Stimulated activated CD8-positive, alpha-beta memory T cell treated with anti-CD3 and anti-CD28 coated beads, Interleukin-2, amount 100 ng/mL, for 1 hour (primary cell): ENCODE results near the gene CDK16.

Source experiments
- DNase-seq, 2 donors: peaks; one replicate each; pipeline ENCODE4 v3.0.0-alpha.2; 2020; ENCODE audit warnings: low read depth in 2 of 2

CDK16 gene

GRCh38 chrX:47186096-47186740 is 32.3 kb upstream of the CDK16 start:
- DNase-seq = no peak

GRCh38 chrX:47187106-47187677 is 31.3 kb upstream of the CDK16 start:
- DNase-seq = no peak

GRCh38 chrX:47189906-47190305 is 28.6 kb upstream of the CDK16 start:
- DNase-seq = no peak

- DNase-seq = peak; percentile 48 to 59
These were observed 27.8 kb upstream of the CDK16 start for GRCh38 chrX:47190445-47191269.

GRCh38 chrX:47191331-47191730 is 27.1 kb upstream of the CDK16 start:
- DNase-seq = peak in 1 of 2 donors; percentile 12

GRCh38 chrX:47191806-47192401 is 26.6 kb upstream of the CDK16 start:
- no peak for DNase-seq

- DNase-seq = peak; percentile 85 to 96
These were observed 24.8 kb upstream of the CDK16 start, which contains the start of gene UBA1 for GRCh38 chrX:47193475-47194193. Gene UBA1 (plus strand): TSS chrX:47193829. CDS start chrX:47198803, 4,974 bp downstream.

GRCh38 chrX:47194194-47194787 is 24.2 kb upstream of the CDK16 start:
- DNase-seq = no peak

- DNase-seq = no peak
These were observed 22.4 kb upstream of the CDK16 start for GRCh38 chrX:47196098-47196497.

- no peak for DNase-seq
These were observed 21.0 kb upstream of the CDK16 start for GRCh38 chrX:47197526-47197925.

GRCh38 chrX:47198026-47198686 is 20.3 kb upstream of the CDK16 start:
- DNase-seq = no peak

GRCh38 chrX:47198687-47199080 is 19.8 kb upstream of the CDK16 start:
- DNase-seq = no peak

- no peak for DNase-seq
These were observed 19.2 kb upstream of the CDK16 start for GRCh38 chrX:47199286-47199685.

- no peak for DNase-seq
These were observed 17.9 kb upstream of the CDK16 start for GRCh38 chrX:47200385-47201150.

- no peak for DNase-seq
These were observed 17.0 kb upstream of the CDK16 start for GRCh38 chrX:47201345-47201944.

GRCh38 chrX:47202316-47202715 is 16.2 kb upstream of the CDK16 start:
- DNase-seq = no peak

GRCh38 chrX:47202877-47203276 is 15.6 kb upstream of the CDK16 start:
- no peak for DNase-seq

- no peak for DNase-seq
These were observed 13.5 kb upstream of the CDK16 start for GRCh38 chrX:47204970-47205369.

- DNase-seq = no peak
These were observed 12.2 kb upstream of the CDK16 start for GRCh38 chrX:47206316-47206715.

- no peak for DNase-seq
These were observed 10.4 kb upstream of the CDK16 start for GRCh38 chrX:47208108-47208507.
